ENCODE measurements around the gene ZNF654. TPM values are rescaled to one million over a fixed set of nuclear protein-coding genes. Genes with fewer than 3 reads are reported as not detected.

The ZNF654 gene
- total and polyA plus RNA-seq, 10 donors, result 2.8 to 22.3 (median 15.9) TPM

- TF ChIP-seq POLR2AphosphoS5 (IDR thresholded peaks at IDR 0.05), result no peak
- no peak for TF ChIP-seq POLR2A (IDR thresholded peaks at IDR 0.05)
- no peak for TF ChIP-seq CTCF (IDR thresholded peaks at IDR 0.05 in 8 of 11, conservative IDR thresholded peaks at IDR 0.05 in 3 of 11)
- Histone ChIP-seq H3K4me1 (peaks cover 0 to 11% (median 0%) of the 10 kb centered on the region in 6 donors), H3K27ac (no peak overlapping the region), H3K4me3 (no peak overlapping the region), H3K36me3 (no peaks in the 10 kb centered on the region), H3K9me3 (peaks cover 0 to 3% (median 0%) of the 10 kb centered on the region in 8 donors), H3K27me3 (replicated peaks in 1 of 7) (no peaks in the 10 kb centered on the region)
- DNase-seq, result no peak
- intact Hi-C loops (cut with DNase I; ENCODE audit: low total_unique reads), result no loop called here
- WGBS, 5 donors, result 24 to 47% (median 29%) methylated on average over 2 of the region's 2 CpGs
Observed at GRCh38 chr3:88019024-88019423, 40.0 kb upstream of the ZNF654 start.

GRCh38 chr3:88025001-88025552 lies 34.0 kb upstream of the ZNF654 start:
- Histone ChIP-seq H3K4me3 (no peak overlapping the region), H3K36me3 (no peaks in the 10 kb centered on the region), H3K27me3 (replicated peaks in 1 of 7) (no peaks in the 10 kb centered on the region), H3K4me1 (peaks cover 0 to 5% (median 0%) of the 10 kb centered on the region in 6 donors), H3K9me3 (peaks cover 0 to 31% (median 13%) of the 10 kb centered on the region in 8 donors), H3K27ac (no peak overlapping the region)
- intact Hi-C loops (cut with DNase I; ENCODE audit: low total_unique reads), result no loop called here
- DNase-seq, result no peak
- 75 to 92% (median 81%) methylated on average over 4 of the region's 4 CpGs for WGBS, 5 donors
- no peak for TF ChIP-seq CTCF (IDR thresholded peaks at IDR 0.05 in 8 of 11, conservative IDR thresholded peaks at IDR 0.05 in 3 of 11)
- TF ChIP-seq POLR2AphosphoS5 (IDR thresholded peaks at IDR 0.05), result no peak
- no peak for TF ChIP-seq POLR2A (IDR thresholded peaks at IDR 0.05)

GRCh38 chr3:88028876-88029275 lies 30.2 kb upstream of the ZNF654 start:
- DNase-seq, result no peak
- WGBS, 5 donors, result 96 to 98% (median 97%) methylated on average over 2 of the region's 2 CpGs
- intact Hi-C loops (cut with DNase I; ENCODE audit: low total_unique reads), result no loop called here
- Histone ChIP-seq H3K4me1 (peaks cover 0 to 41% (median 25%) of the 10 kb centered on the region in 6 donors), H3K27ac (no peak overlapping the region), H3K36me3 (no peaks in the 10 kb centered on the region), H3K27me3 (replicated peaks in 1 of 7) (no peaks in the 10 kb centered on the region), H3K9me3 (peaks cover 0 to 31% (median 13%) of the 10 kb centered on the region in 8 donors), H3K4me3 (no peak overlapping the region)
- no peak for TF ChIP-seq POLR2A (IDR thresholded peaks at IDR 0.05)
- no peak for TF ChIP-seq POLR2AphosphoS5 (IDR thresholded peaks at IDR 0.05)
- no peak for TF ChIP-seq CTCF (IDR thresholded peaks at IDR 0.05 in 8 of 11, conservative IDR thresholded peaks at IDR 0.05 in 3 of 11)

GRCh38 chr3:88030210-88030609 lies 28.8 kb upstream of the ZNF654 start:
- DNase-seq, result no peak
- H3K27me3 ChIP-seq (replicated peaks in 1 of 7), result no peaks in the 10 kb centered on the region
- H3K9me3 ChIP-seq, result peaks cover 0 to 31% (median 13%) of the 10 kb centered on the region in 8 donors
- peaks cover 0 to 47% (median 25%) of the 10 kb centered on the region in 6 donors for H3K4me1 ChIP-seq
- H3K36me3 ChIP-seq, result no peaks in the 10 kb centered on the region
- intact Hi-C loops (cut with DNase I; ENCODE audit: low total_unique reads), result no loop called here
- no peak for TF ChIP-seq CTCF (IDR thresholded peaks at IDR 0.05 in 8 of 11, conservative IDR thresholded peaks at IDR 0.05 in 3 of 11)
- no peak for TF ChIP-seq POLR2A (IDR thresholded peaks at IDR 0.05)
- no peak for TF ChIP-seq POLR2AphosphoS5 (IDR thresholded peaks at IDR 0.05)
- H3K27ac ChIP-seq, result peak overlapping the region in 2 of 8 donors; percentile 14 to 18
- peak overlapping the region in 2 of 8 donors; percentile 1 to 42 for H3K4me3 ChIP-seq
- 16 to 31% (median 24%) methylated on average over 3 of the region's 3 CpGs for WGBS, 5 donors

Data from spleen (tissue), 11 donors.